Fibroblast of peridontal ligament (primary cell): ENCODE data around the gene FLOT2.
"Not testable (repeated sequence)": the region's sequence is repeated elsewhere in the genome, so short reads cannot be mapped to it uniquely, and the experiment has no call there.

Experiments used
- DNase-seq: peaks from one replicate; pipeline ENCODE4 v3.0.0-alpha.2; 2010; ENCODE audit errors: extremely low read depth

FLOT2 gene, protein sequence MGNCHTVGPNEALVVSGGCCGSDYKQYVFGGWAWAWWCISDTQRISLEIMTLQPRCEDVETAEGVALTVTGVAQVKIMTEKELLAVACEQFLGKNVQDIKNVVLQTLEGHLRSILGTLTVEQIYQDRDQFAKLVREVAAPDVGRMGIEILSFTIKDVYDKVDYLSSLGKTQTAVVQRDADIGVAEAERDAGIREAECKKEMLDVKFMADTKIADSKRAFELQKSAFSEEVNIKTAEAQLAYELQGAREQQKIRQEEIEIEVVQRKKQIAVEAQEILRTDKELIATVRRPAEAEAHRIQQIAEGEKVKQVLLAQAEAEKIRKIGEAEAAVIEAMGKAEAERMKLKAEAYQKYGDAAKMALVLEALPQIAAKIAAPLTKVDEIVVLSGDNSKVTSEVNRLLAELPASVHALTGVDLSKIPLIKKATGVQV

GRCh38 chr17:28896884-28897768 is at the start of gene FLOT2:
Gene FLOT2 (minus strand): TSS chr17:28897733. CDS start chr17:28897574, 159 bp downstream.
- peak; percentile 50 for DNase-seq

- DNase-seq, result peak; percentile 78
Observed at GRCh38 chr17:28946239-28946638, 48.7 kb upstream of the FLOT2 start.

GRCh38 chr17:28944862-28945741 is 47.6 kb upstream of the FLOT2 start:
- peak; percentile 65 for DNase-seq

DNA sequence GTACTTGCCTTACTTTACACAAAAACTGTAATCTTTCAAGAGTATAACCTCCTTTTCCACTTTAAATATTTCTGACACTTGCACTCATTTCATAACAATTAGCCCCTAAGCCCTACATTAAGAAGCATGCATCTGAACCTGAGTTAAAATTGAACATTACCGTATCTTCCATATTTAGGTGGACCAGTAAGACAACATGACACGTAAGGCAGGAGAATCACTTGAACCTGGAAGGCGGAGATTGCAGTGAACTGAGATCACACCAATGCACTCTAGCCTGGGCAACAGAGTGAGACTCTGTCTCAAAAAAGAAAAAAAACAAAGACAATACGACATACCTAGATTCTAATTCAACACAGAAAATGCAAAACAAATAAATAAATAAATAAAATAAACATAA is 46.8 kb upstream of the FLOT2 start:
- DNase-seq, result no peak

DNA sequence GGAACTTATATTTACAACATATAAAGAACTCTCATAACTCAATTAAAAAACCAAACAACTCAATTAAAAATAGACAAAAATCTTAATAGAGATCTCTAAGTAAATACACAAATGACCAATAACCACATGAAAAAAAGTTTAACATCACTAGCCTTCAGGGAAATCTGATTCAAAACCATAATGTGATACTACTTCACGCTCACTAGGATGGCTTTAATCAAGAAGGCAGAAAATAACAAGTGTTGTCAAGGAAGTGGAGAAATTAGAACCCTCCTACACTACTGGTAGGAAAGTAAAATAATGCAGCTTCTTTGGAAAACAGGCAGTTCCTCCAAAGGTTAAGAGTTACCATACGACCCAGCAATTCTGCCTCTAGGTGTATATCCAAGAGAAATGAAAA is 45.4 kb upstream of the FLOT2 start:
- no peak for DNase-seq

DNA sequence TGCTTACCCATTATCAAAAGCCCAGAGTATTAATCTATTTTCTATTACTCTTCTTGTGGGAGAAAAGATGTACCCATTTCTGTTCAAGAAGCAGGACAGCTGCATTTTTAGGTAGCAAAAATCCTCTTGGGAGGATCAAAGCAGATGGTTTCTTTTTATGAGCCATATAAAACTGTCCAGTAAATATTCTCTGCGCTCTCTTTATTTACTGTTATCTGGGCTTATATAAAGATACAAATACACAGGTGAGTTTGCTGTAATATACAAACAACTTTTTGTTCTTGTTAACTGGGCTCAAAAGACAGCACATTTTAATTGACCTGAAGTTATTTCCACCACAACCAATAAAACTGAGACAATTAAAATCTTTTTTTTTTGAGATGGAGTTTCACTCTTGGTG is 43.7 kb upstream of the FLOT2 start:
- no peak for DNase-seq

GRCh38 chr17:28940675-28941074 is 43.1 kb upstream of the FLOT2 start:
- no peak for DNase-seq

GRCh38 chr17:28940142-28940541 is 42.6 kb upstream of the FLOT2 start:
- DNase-seq, result no peak

- no peak for DNase-seq
Observed at GRCh38 chr17:28938552-28938951, 41.0 kb upstream of the FLOT2 start.

DNA sequence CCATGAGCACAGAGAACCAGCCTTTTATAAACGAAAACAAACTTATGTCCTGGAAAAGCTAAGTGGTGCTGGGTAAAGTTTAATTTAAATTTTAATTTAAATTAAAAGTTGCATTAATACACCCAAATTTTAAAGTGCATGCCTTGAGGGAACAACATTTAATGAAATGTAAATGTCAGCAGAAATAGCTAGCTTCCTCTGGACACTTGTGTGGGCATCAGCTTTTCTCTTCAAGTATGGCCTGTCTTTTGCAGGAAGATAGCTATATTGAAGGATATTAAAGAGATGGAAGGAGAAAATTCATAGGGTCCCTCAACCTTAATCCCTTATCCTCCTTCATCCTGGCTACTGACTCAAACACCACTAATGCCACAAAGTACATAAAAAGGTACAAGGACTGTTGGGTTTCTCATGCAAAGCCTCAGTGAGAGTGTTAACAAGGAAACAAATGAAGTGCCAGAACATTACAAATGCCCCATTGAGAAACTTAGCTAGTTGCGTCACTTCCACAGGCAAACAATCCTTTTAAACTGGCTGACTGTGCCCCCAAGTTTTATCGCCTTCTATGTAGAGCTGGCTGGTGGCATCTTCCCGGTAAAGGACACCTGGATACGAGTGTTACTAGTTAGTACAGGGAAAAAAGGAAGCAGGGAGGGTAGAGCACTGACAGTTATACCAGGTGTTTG is 39.7 kb upstream of the FLOT2 start:
- DNase-seq, result peak; percentile 51

- DNase-seq, result no peak
Observed at GRCh38 chr17:28935744-28936460, 38.4 kb upstream of the FLOT2 start.

GRCh38 chr17:28934508-28934907 is 37.0 kb upstream of the FLOT2 start:
- not testable (repeated sequence) for DNase-seq

GRCh38 chr17:28929787-28930186 is 32.3 kb upstream of the FLOT2 start:
- DNase-seq, result no peak

GRCh38 chr17:28928061-28928460 is 30.5 kb upstream of the FLOT2 start:
- DNase-seq, result no peak

DNA sequence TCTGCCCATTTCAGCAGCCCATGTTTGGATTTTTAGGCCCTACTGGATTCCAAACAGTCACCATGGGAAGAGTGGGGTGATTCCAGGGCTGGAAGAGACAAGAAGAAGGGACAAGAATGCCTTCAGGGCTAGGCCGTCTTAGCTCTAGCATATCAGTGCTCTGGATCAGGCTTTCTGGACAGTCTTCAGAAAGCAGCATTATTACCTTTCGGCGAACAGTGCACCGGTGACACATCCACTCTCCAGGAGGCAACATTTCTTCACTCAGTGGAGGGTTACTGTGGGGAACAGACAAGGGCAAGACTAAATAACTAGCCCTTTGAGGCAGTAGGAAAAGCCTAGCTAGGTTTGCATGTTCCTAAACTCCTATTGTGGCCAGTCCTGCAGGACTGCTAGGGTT is 29.3 kb upstream of the FLOT2 start:
- DNase-seq, result no peak

DNA sequence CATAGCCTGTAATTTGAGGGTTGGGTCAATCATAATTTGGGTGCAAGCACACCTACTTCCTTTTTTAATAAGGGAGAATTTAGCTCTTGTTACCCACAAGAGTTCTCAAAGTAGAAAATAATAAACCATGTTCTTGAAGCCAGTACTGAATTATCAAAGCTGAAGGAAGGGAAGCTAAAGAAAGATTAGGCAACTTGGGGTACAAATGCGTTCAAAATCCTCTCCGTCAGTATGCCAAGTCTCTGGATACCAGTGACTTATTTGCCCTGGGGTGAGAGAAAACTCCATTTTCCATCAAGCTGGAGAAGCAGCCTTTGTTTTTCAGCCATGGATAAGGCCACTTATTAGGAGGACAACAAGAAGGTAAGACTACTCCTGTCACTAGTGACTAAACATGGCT is 28.8 kb upstream of the FLOT2 start:
- no peak for DNase-seq

- DNase-seq, result peak; percentile 83
Observed at GRCh38 chr17:28925912-28926365, 28.4 kb upstream of the FLOT2 start.

- no peak for DNase-seq
Observed at GRCh38 chr17:28920201-28920600, 22.7 kb upstream of the FLOT2 start.

- DNase-seq, result no peak
Observed at GRCh38 chr17:28918295-28918694, 20.8 kb upstream of the FLOT2 start.

DNA sequence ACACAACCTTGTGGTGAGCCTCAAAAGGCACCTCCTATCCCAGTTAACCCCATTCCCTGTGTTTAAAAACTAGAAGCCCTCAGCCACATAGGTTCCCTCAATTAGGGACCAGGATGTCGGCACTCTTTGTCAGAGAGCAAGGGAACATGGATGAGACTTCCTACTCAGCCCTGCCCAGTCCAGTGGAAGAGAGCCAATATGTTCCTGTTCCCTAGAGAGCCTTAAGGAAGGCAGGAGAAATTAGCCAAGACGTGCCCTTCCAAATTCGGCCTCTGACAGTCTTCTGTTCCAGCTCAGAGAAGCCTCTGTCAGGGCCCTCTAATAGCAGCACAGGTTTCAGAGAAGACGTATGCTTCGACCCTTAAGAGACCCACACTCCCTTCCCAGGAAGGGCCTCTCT is 19.9 kb upstream of the FLOT2 start:
- no peak for DNase-seq
